Stimulated activated CD4-positive, alpha-beta T cell treated with anti-CD3 and anti-CD28 coated beads, Interleukin-1b, Interleukin-23, amount 100 ng/mL, for 24 hours (primary cell): Measurements from ENCODE around the gene USP14.

ENCODE experiments used
- DNase-seq, 4 experiments: peaks; one replicate each; pipeline ENCODE4 v3.0.0-alpha.2; 2020; ENCODE audit warnings: low read depth in 4 of 4, low spot score in 1 of 4

Gene USP14

DNA sequence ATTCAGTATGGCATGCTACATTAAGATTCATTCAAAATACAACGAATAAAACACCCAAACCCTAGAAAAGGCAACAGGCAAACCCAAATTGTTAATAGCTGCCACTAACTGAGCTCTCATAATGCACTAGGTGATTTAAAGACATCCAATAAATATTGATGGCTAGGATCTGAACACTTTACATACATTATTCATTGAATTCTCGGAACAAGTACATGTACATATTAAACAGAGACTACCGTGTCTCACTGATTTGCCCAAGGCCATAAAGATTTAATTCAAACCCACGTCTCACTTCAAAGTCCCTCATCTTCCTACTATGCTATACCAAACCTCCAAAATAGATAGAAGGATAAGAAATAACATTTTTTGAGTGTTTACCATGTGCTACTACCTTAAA lies 67.4 kb downstream of the USP14 start:
- no peak for DNase-seq

- no peak for DNase-seq
These were observed 69.0 kb downstream of the USP14 start for GRCh38 chr18:227374-227773.

GRCh38 chr18:227902-228301 lies 69.5 kb downstream of the USP14 start:
- DNase-seq = no peak

- no peak for DNase-seq
These were observed 70.2 kb downstream of the USP14 start for GRCh38 chr18:228586-228985.

DNA sequence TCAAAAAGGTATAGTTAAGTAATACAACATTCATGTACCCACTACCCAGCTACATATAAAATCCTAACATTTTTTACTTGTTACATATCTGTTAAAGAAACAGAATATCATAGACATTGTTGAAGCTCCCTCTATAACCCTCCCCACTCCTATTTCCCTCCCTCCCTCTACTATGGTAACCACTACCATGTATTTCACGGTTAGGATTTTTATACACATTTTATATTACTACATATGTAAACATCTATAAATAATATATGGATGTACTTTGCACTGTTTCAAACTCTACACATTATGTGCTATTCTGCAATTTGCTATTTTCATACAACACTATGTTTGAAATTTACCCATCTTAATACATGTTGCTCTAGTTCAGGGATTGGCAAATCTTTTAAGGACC lies 73.2 kb downstream of the USP14 start:
- DNase-seq = no peak

DNA sequence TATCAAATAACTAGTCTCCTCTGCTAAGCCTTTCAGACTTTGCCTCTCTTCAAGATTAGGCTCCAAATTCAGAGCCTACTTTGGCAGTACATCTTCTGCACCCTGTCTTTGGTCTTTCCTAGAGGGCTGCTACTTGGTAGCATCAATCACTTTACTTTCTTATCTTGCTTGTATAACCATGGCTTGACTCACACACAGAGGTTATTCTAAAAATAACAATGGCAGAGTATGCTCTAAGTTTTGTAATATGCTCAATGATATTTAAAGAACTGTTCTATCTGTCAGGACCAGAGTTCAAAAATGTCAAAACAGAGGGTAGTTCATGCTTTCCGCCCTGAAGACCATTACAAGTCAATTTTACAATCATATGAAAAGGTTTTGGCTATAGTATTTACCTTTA lies 81.8 kb downstream of the USP14 start:
- no peak for DNase-seq

DNA sequence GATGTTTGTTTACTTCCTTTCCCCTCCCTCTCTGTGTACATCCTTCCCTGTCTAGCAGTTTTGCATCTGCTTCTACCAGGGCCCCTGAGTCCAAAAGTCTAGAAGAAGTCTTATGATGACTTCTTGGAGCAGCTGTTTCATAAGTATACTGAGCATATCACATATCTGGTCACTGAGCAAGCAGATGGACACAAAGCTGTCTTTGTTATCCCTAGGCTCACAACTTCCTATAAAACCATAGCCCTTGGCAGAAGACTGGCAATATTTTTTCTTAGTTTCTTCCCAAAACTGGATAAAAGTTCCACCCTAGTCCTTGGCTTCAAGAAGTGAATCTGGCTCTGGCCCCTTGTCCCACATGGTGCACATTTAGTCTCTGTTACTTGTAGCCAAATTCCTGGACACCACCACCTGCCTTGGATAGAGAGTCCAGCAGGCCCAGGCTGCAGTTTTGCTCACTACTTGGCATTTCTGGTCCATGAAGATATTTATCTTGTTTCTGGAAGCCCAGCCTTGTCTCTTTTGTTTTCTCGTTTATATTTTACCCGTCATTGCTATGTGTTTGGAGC lies 87.0 kb downstream of the USP14 start:
- no peak for DNase-seq

GRCh38 chr18:248053-248452 lies 89.7 kb downstream of the USP14 start:
- DNase-seq = no peak

DNA sequence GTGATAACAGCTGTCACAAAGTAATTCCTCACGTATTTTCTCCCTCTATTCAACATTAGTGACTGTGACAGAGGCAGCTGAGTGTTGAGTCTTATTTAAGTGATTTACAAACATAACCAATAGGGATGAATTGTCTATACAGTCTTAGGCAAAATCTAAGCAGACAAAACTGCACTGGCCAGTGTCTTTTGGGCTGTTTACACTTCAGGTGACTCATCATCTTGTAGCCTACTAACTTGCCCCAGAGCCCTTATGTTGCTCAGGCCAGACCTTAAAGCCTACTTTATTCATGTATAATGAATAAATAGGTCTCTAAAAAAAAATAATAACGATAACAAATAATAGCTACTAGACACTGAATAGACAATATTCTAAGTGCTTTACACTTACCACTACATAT lies 92.3 kb downstream of the USP14 start:
- DNase-seq = no peak

- no peak for DNase-seq
These were observed 93.2 kb downstream of the USP14 start for GRCh38 chr18:251572-251971.

GRCh38 chr18:253121-253520 lies 94.8 kb downstream of the USP14 start:
- DNase-seq = no peak

DNA sequence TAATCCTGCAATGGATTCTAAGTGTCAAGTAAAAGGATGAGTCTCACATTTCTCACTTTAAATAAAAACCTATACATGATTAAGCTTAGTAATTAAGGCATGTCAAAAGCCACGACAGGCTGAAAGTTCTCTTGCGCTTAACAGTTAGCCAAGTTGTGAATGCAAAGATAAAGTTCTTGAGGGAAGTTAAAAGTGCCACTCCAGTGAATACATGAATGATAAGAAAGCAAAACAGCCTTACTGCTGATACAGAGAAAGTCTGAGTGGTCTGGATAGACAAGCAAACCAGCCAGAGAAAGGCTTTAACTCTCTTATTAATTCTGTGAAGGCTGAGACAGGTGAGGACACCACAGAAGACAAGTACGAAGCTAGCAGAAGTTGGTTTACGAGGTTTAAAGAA lies 96.8 kb downstream of the USP14 start:
- no peak for DNase-seq

DNA sequence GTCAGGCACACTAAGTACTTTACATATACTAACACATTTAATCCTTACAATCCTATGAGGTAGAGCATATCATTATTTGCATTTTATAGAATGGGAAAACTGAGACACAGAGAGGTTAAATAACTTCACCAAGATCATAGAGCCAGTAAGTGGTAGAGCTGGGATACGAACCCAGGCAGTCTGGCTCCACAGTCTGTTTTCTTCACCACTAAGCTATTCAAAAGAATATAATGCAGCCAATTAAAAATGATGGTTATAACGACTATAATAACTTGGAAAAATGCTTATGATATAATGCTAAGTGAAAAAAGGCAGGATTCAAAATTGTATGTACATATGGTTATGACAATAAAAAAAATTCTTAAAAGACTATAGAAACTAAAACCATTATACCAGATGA lies 102.2 kb downstream of the USP14 start:
- no peak for DNase-seq

DNA sequence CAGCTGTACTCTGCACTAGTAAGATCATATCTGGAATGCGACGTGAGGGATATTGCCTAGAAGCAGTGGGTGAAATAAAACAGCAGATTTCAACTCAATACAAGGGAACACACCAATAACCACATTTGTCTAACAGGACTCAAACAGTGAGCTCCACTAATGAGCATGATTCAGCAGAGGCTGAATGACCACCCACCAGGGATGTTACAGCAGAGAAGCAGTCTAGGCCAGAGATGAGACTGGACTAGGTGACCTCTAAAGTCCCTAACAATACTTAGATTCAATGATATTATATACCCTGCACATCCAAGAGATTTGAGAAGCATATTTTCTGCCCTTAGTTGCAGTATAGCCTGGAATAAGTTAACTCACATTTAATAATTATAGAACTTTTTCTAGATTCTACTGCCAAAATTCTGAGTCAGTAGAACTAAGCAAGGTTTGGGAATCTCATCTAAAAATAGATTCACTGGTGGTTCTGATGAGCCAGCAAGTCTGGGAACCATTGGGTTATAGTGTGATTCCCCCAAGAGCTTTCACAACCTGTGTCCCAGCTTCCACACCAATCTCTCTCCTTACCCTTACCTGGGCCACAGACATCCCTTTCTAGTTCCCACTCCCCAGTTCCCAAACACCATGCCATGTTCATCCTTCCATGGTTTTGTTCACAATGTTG lies 103.2 kb downstream of the USP14 start:
- DNase-seq = no peak
